IPS-20b (cell line): Measurements from ENCODE around the gene CDKN1A.
"Not testable (repeated sequence)": the region's sequence is repeated elsewhere in the genome, so short reads cannot be mapped to it uniquely, and the experiment has no call there.

Experiments used
- H3K27ac ChIP-seq: one replicate; pipeline ENCODE4 v1.5.1; 2013; ENCODE audit warnings: low read length
- H3K27me3 ChIP-seq: 2 replicates; pipeline ENCODE4 v1.6.1; 2013; ENCODE audit warnings: mild to moderate bottlenecking, low read length, inconsistent platforms; ENCODE audit not compliant: insufficient read depth
- H3K36me3 ChIP-seq: 2 replicates; pipeline ENCODE4 v1.6.1; 2013; ENCODE audit warnings: low read depth, mild to moderate bottlenecking, inconsistent platforms, low read length, moderate library complexity; ENCODE audit not compliant: insufficient read depth
- H3K4me1 ChIP-seq: 2 replicates; pipeline ENCODE4 v1.6.1; 2013; ENCODE audit warnings: mild to moderate bottlenecking, control low read depth, inconsistent platforms, low read length, moderate library complexity; ENCODE audit not compliant: insufficient read depth
- H3K4me3 ChIP-seq: 2 replicates; pipeline ENCODE4 v1.5.1; 2013; ENCODE audit warnings: mild to moderate bottlenecking, low read length, inconsistent platforms
- H3K9ac ChIP-seq: 2 replicates; pipeline ENCODE4 v1.6.1; 2013; ENCODE audit warnings: low read depth, mild to moderate bottlenecking, inconsistent platforms, low read length, moderate library complexity
- H3K9me3 ChIP-seq: 2 replicates; pipeline ENCODE4 v1.6.1; 2013; ENCODE audit warnings: mild to moderate bottlenecking, low read depth, low read length, inconsistent platforms; ENCODE audit not compliant: insufficient read depth

CDKN1A gene

GRCh38 chr6:36718560-36718959 lies 40.0 kb downstream of the CDKN1A start:
- H3K4me1 ChIP-seq: no peaks in the 10 kb centered on the region; the same call in 1 of the 2 replicates
- H3K27me3 ChIP-seq: no peaks in the 10 kb centered on the region
- no peaks in the 10 kb centered on the region for H3K9me3 ChIP-seq
- H3K9ac ChIP-seq: no peak overlapping the region
- H3K36me3 ChIP-seq: no peaks in the 10 kb centered on the region
- H3K27ac ChIP-seq: no peak overlapping the region
- no peak overlapping the region for H3K4me3 ChIP-seq

- no peak overlapping the region for H3K27ac ChIP-seq
- no peaks in the 10 kb centered on the region for H3K27me3 ChIP-seq
- no peak overlapping the region for H3K9ac ChIP-seq
These were observed 40.6 kb downstream of the CDKN1A start for GRCh38 chr6:36719126-36719525.

GRCh38 chr6:36720251-36721141 lies 42.0 kb downstream of the CDKN1A start:
- no peaks in the 10 kb centered on the region for H3K36me3 ChIP-seq

More at GRCh38 chr6:36719126-36719525, 40.6 kb downstream of the CDKN1A start:
- Histone ChIP-seq H3K36me3 (no peaks in the 10 kb centered on the region), H3K4me3 (no peak overlapping the region), H3K4me1 (no peaks in the 10 kb centered on the region; the same call in 1 of the 2 replicates), H3K9me3 (no peaks in the 10 kb centered on the region)

GRCh38 chr6:36721369-36722140 lies 43.0 kb downstream of the CDKN1A start:
- Histone ChIP-seq H3K27ac (no peak overlapping the region), H3K9ac (no peak overlapping the region), H3K27me3 (no peaks in the 10 kb centered on the region)

More at GRCh38 chr6:36720251-36721141, 42.0 kb downstream of the CDKN1A start:
- Histone ChIP-seq H3K27ac (no peak overlapping the region), H3K9me3 (no peaks in the 10 kb centered on the region), H3K4me1 (no peaks in the 10 kb centered on the region; the same call in 1 of the 2 replicates), H3K9ac (no peak overlapping the region), H3K27me3 (no peaks in the 10 kb centered on the region), H3K4me3 (no peak overlapping the region)

GRCh38 chr6:36722365-36722764 lies 43.9 kb downstream of the CDKN1A start:
- no peak overlapping the region for H3K27ac ChIP-seq
- H3K4me1 ChIP-seq: no peaks in the 10 kb centered on the region
- H3K9ac ChIP-seq: no peak overlapping the region
- no peaks in the 10 kb centered on the region for H3K27me3 ChIP-seq
- no peaks in the 10 kb centered on the region for H3K36me3 ChIP-seq
- H3K9me3 ChIP-seq: no peaks in the 10 kb centered on the region
- no peak overlapping the region for H3K4me3 ChIP-seq

More at GRCh38 chr6:36721369-36722140, 43.0 kb downstream of the CDKN1A start:
- Histone ChIP-seq H3K36me3 (no peaks in the 10 kb centered on the region), H3K4me3 (no peak overlapping the region), H3K9me3 (no peaks in the 10 kb centered on the region), H3K4me1 (no peaks in the 10 kb centered on the region)

- Histone ChIP-seq H3K36me3 (no peaks in the 10 kb centered on the region), H3K9me3 (no peaks in the 10 kb centered on the region), H3K4me3 (no peak overlapping the region), H3K27ac (no peak overlapping the region), H3K27me3 (no peaks in the 10 kb centered on the region), H3K4me1 (no peaks in the 10 kb centered on the region), H3K9ac (no peak overlapping the region)
These were observed 44.4 kb downstream of the CDKN1A start for GRCh38 chr6:36722879-36723278.

GRCh38 chr6:36723992-36724391 lies 45.5 kb downstream of the CDKN1A start:
- not testable (repeated sequence) for H3K27ac ChIP-seq, H3K9ac ChIP-seq, H3K4me1 ChIP-seq, H3K4me3 ChIP-seq, H3K36me3 ChIP-seq, H3K9me3 ChIP-seq, H3K27me3 ChIP-seq

GRCh38 chr6:36724514-36725390 lies 46.2 kb downstream of the CDKN1A start:
- H3K27me3 ChIP-seq: no peaks in the 10 kb centered on the region
- H3K36me3 ChIP-seq: no peaks in the 10 kb centered on the region
- no peak overlapping the region for H3K27ac ChIP-seq
- no peak overlapping the region for H3K4me3 ChIP-seq
- no peaks in the 10 kb centered on the region for H3K9me3 ChIP-seq
- H3K4me1 ChIP-seq: no peaks in the 10 kb centered on the region
- H3K9ac ChIP-seq: no peak overlapping the region

GRCh38 chr6:36725581-36725980 lies 47.1 kb downstream of the CDKN1A start:
- Histone ChIP-seq H3K36me3 (no peaks in the 10 kb centered on the region), H3K4me3 (no peak overlapping the region), H3K9me3 (no peaks in the 10 kb centered on the region), H3K27me3 (no peaks in the 10 kb centered on the region), H3K4me1 (no peaks in the 10 kb centered on the region), H3K27ac (no peak overlapping the region), H3K9ac (no peak overlapping the region)

- Histone ChIP-seq H3K4me1 (peaks cover 8% of the 10 kb centered on the region; the same call in 1 of the 2 replicates), H3K9ac (no peak overlapping the region), H3K27me3 (no peaks in the 10 kb centered on the region), H3K9me3 (no peaks in the 10 kb centered on the region), H3K4me3 (no peak overlapping the region), H3K36me3 (no peaks in the 10 kb centered on the region), H3K27ac (no peak overlapping the region)
These were observed 49.0 kb downstream of the CDKN1A start for GRCh38 chr6:36727505-36728021.
